SK-N-SH treated with all-trans-retinoic acid at 6 μM for 48 hours (cell line): ENCODE data around the gene UROS.

Source experiments
- ATAC-seq: fragments of 200-7000 bp; cut with Tn5 transposase; 3 replicates; pipeline ENCODE4 v1.9.1; 2020; ENCODE audit warnings: mild to moderate bottlenecking, moderate library complexity
- ARNTL ChIP-seq: fragments of 450-650 bp; formaldehyde crosslinking; IDR thresholded peaks from 2 replicates; pipeline ENCODE4 v1.5.0; 2020; ENCODE audit warnings: low read depth, mild to moderate bottlenecking, moderate library complexity, borderline replicate concordance
- BACH2 ChIP-seq: fragments of 250-450 bp; sonication (Bioruptor Pico); IDR thresholded peaks from 2 replicates; pipeline ENCODE4 v1.9.0; 2021; ENCODE audit warnings: mild to moderate bottlenecking, borderline replicate concordance
- CSDC2 ChIP-seq: fragments of 250-450 bp; sonication (Bioruptor Pico); IDR thresholded peaks from 2 replicates; pipeline ENCODE4 v1.5.0; 2020; ENCODE audit warnings: mild to moderate bottlenecking, moderate library complexity
- CSRNP3 ChIP-seq: fragments of 250-450 bp; sonication (Bioruptor Pico); IDR thresholded peaks from 2 replicates; pipeline ENCODE4 v1.5.1; 2021; ENCODE audit warnings: mild to moderate bottlenecking, moderate library complexity
- ESRRG ChIP-seq: fragments of 250-450 bp; sonication (Bioruptor Pico); IDR thresholded peaks from 2 replicates; pipeline ENCODE4 v1.6.1; 2021; ENCODE audit warnings: mild to moderate bottlenecking
- GLIS3 ChIP-seq: fragments of 250-450 bp; sonication (Bioruptor Pico); IDR thresholded peaks from 2 replicates; pipeline ENCODE4 v1.5.0; 2020; ENCODE audit warnings: mild to moderate bottlenecking, moderate library complexity
- ISL1 ChIP-seq: fragments of 250-450 bp; sonication (Bioruptor Pico); IDR thresholded peaks from 2 replicates; pipeline ENCODE4 v2.1.2; 2022; ENCODE audit warnings: mild to moderate bottlenecking, moderate library complexity
- OSR1 ChIP-seq: fragments of 250-450 bp; sonication (Bioruptor Pico); IDR thresholded peaks from 2 replicates; pipeline ENCODE4 v1.8.0; 2022; ENCODE audit warnings: moderate library complexity, mild to moderate bottlenecking, inconsistent platforms
- RARB ChIP-seq: fragments of 250-450 bp; sonication (Bioruptor Pico); IDR thresholded peaks from 2 replicates; pipeline ENCODE4 v1.8.0; 2021; ENCODE audit warnings: mild to moderate bottlenecking, moderate library complexity
- SNAI2 ChIP-seq: fragments of 250-450 bp; sonication (Bioruptor Pico); IDR thresholded peaks from 2 replicates; pipeline ENCODE4 v1.5.0; 2020; ENCODE audit warnings: mild to moderate bottlenecking, moderate library complexity
- TCF4 ChIP-seq: fragments of 250-450 bp; sonication (Bioruptor Pico); IDR thresholded peaks from 2 replicates; pipeline ENCODE4 v1.8.0; 2021; ENCODE audit warnings: mild to moderate bottlenecking, moderate library complexity, borderline replicate concordance
- TOX ChIP-seq: fragments of 250-450 bp; sonication (Bioruptor Pico); IDR thresholded peaks from 2 replicates; pipeline ENCODE4 v1.8.0; 2021; ENCODE audit warnings: mild to moderate bottlenecking, moderate library complexity, borderline replicate concordance
- ZC3H10 ChIP-seq: fragments of 250-450 bp; sonication (Bioruptor Pico); IDR thresholded peaks from 2 replicates; pipeline ENCODE4 v1.5.1; 2021; ENCODE audit warnings: mild to moderate bottlenecking, moderate library complexity
- ZFP30 ChIP-seq: fragments of 450-650 bp; formaldehyde crosslinking; IDR thresholded peaks from 2 replicates; pipeline ENCODE4 v1.5.0; 2022; ENCODE audit warnings: mild to moderate bottlenecking, moderate library complexity
- ZNF565 ChIP-seq: fragments of 450-650 bp; formaldehyde crosslinking; conservative IDR thresholded peaks from 2 replicates; pipeline ENCODE4 v1.5.0; 2020; ENCODE audit warnings: low read depth, mild to moderate bottlenecking, moderate library complexity
- ZNF70 ChIP-seq: fragments of 450-650 bp; formaldehyde crosslinking; IDR thresholded peaks from 2 replicates; pipeline ENCODE4 v1.5.0; 2020; ENCODE audit warnings: mild to moderate bottlenecking, moderate library complexity
- TF ChIP-seq, protein P1 (sequence below): fragments of 250-450 bp; sonication (Bioruptor Pico); IDR thresholded peaks from 2 replicates; pipeline ENCODE4 v1.5.1; 2020; ENCODE audit warnings: low read depth, mild to moderate bottlenecking, moderate library complexity
- TF ChIP-seq, protein P2 (sequence below): fragments of 250-450 bp; sonication (Bioruptor Pico); IDR thresholded peaks from 2 replicates; pipeline ENCODE4 v1.8.0; 2021; ENCODE audit warnings: low read depth, mild to moderate bottlenecking, moderate library complexity, borderline replicate concordance
- TF ChIP-seq, protein P3 (sequence below): fragments of 250-450 bp; sonication (Bioruptor Pico); IDR thresholded peaks from 2 replicates; pipeline ENCODE4 v1.5.0; 2020; ENCODE audit warnings: mild to moderate bottlenecking, moderate library complexity

Gene UROS

DNA sequence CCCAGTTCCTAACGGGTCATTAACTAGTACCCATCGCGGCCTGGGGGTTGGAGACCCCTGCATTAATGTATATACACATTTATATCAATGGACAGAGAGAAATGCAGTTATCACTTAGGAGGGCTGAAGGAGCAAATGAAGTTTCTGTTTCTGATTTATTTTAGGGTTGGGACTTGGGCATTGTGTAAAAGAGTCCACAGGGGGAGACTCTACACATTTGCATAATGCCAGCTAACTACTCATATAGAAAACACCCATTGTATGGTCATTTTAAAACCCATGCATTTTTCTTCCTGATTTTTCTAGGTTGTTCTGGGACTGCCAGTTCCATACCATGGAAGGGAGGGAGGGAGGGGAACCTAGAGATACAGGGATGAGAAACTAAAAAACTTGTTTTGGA is 23.8 kb upstream of the UROS start:
- ATAC-seq = no peak
- TF ChIP-seq ZFP30 (CRISPR knock-in tag) (no peak), ESRRG (no peak), SNAI2 (CRISPR knock-in tag) (no peak), ISL1 (no peak), GLIS3 (CRISPR knock-in tag) (no peak), RARB (CRISPR knock-in tag) (no peak), ZC3H10 (no peak), CSRNP3 (CRISPR knock-in tag) (no peak), ZNF70 (CRISPR knock-in tag) (no peak), BACH2 (CRISPR knock-in tag) (no peak)
- TF ChIP-seq, protein P1, sequence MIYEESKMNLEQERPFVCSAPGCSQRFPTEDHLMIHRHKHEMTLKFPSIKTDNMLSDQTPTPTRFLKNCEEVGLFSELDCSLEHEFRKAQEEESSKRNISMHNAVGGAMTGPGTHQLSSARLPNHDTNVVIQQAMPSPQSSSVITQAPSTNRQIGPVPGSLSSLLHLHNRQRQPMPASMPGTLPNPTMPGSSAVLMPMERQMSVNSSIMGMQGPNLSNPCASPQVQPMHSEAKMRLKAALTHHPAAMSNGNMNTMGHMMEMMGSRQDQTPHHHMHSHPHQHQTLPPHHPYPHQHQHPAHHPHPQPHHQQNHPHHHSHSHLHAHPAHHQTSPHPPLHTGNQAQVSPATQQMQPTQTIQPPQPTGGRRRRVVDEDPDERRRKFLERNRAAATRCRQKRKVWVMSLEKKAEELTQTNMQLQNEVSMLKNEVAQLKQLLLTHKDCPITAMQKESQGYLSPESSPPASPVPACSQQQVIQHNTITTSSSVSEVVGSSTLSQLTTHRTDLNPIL (CRISPR knock-in tag) = no peak
- TF ChIP-seq, all 23 proteins: peak for 0

DNA sequence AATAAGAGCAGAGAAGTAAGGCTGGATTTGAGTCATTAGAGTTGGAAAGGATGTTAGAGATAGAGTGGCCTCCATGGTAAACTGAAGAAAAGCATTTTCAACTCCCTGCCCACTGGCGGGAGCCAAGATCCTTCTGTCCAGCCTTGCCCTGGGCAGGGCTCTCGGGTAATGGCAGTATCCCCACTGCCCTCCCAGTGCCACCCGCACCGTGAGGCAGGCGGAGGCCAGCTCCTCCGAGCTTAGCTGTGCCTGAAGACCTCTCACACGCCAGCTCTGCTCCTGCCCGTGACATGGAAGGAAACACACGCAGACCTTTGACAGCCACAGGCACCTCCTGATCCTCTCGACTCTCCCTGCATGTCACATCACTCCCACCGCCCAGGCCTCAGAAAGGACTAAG is 22.6 kb upstream of the UROS start:
- ATAC-seq = no peak
- TF ChIP-seq CSDC2 (CRISPR knock-in tag) (no peak), ZFP30 (CRISPR knock-in tag) (no peak), ZC3H10 (no peak), CSRNP3 (CRISPR knock-in tag) (no peak), TCF4 (CRISPR knock-in tag) (no peak)
- TF ChIP-seq, protein P2, sequence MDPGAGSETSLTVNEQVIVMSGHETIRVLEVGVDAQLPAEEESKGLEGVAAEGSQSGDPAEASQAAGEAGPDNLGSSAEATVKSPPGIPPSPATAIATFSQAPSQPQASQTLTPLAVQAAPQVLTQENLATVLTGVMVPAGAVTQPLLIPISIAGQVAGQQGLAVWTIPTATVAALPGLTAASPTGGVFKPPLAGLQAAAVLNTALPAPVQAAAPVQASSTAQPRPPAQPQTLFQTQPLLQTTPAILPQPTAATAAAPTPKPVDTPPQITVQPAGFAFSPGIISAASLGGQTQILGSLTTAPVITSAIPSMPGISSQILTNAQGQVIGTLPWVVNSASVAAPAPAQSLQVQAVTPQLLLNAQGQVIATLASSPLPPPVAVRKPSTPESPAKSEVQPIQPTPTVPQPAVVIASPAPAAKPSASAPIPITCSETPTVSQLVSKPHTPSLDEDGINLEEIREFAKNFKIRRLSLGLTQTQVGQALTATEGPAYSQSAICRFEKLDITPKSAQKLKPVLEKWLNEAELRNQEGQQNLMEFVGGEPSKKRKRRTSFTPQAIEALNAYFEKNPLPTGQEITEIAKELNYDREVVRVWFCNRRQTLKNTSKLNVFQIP (CRISPR knock-in tag) = no peak
- TF ChIP-seq, protein P1 (CRISPR knock-in tag) = no peak
- TF ChIP-seq, all 23 proteins: peak for 0

- TF ChIP-seq ZNF70 (CRISPR knock-in tag) = no peak
- no peak for TF ChIP-seq ZFP30 (CRISPR knock-in tag)
- TF ChIP-seq ESRRG = no peak
- no peak for TF ChIP-seq CSRNP3 (CRISPR knock-in tag)
- no peak for TF ChIP-seq ARNTL (CRISPR knock-in tag)
- no peak for TF ChIP-seq BACH2 (CRISPR knock-in tag)
- TF ChIP-seq, protein P2 (CRISPR knock-in tag) = no peak
- TF ChIP-seq GLIS3 (CRISPR knock-in tag) = no peak
- no peak for TF ChIP-seq TCF4 (CRISPR knock-in tag)
- no peak for TF ChIP-seq SNAI2 (CRISPR knock-in tag)
- TF ChIP-seq OSR1 (CRISPR knock-in tag) = no peak
- TF ChIP-seq CSDC2 (CRISPR knock-in tag) = no peak
- TF ChIP-seq, protein P3, sequence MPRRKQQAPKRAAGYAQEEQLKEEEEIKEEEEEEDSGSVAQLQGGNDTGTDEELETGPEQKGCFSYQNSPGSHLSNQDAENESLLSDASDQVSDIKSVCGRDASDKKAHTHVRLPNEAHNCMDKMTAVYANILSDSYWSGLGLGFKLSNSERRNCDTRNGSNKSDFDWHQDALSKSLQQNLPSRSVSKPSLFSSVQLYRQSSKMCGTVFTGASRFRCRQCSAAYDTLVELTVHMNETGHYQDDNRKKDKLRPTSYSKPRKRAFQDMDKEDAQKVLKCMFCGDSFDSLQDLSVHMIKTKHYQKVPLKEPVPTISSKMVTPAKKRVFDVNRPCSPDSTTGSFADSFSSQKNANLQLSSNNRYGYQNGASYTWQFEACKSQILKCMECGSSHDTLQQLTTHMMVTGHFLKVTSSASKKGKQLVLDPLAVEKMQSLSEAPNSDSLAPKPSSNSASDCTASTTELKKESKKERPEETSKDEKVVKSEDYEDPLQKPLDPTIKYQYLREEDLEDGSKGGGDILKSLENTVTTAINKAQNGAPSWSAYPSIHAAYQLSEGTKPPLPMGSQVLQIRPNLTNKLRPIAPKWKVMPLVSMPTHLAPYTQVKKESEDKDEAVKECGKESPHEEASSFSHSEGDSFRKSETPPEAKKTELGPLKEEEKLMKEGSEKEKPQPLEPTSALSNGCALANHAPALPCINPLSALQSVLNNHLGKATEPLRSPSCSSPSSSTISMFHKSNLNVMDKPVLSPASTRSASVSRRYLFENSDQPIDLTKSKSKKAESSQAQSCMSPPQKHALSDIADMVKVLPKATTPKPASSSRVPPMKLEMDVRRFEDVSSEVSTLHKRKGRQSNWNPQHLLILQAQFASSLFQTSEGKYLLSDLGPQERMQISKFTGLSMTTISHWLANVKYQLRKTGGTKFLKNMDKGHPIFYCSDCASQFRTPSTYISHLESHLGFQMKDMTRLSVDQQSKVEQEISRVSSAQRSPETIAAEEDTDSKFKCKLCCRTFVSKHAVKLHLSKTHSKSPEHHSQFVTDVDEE (CRISPR knock-in tag) = no peak
- no peak for TF ChIP-seq ZNF565 (CRISPR knock-in tag)
- TF ChIP-seq TOX (CRISPR knock-in tag) = no peak
- no peak for ATAC-seq
Observed at GRCh38 chr10:125844751-125845221, 21.7 kb upstream of the UROS start.
